Subcutaneous abdominal adipose tissue (tissue), 5 donors: ENCODE measurements around the gene DNAH12.
"Not testable (repeated sequence)": the region's sequence is repeated elsewhere in the genome, so short reads cannot be mapped to it uniquely, and the experiment has no call there.

Source experiments
- H3K27ac ChIP-seq: one replicate; pipeline ENCODE4 v1.7.0; 2013; ENCODE audit warnings: low read depth, mild to moderate bottlenecking, inconsistent platforms, low read length, moderate library complexity
- H3K27me3 ChIP-seq, 5 donors: one replicate each; pipeline ENCODE4 v1.7.0; 2013; ENCODE audit warnings: low read length in 5 of 5, inconsistent platforms in 1 of 5; ENCODE audit not compliant: control insufficient read depth in 5 of 5, insufficient read depth in 4 of 5
- H3K36me3 ChIP-seq, 5 donors: one replicate each; pipeline ENCODE4 v1.7.0; 2013; ENCODE audit warnings: low read length in 5 of 5; ENCODE audit not compliant: control insufficient read depth in 5 of 5, insufficient read depth in 5 of 5
- H3K4me1 ChIP-seq, 5 donors: one replicate each; pipeline ENCODE4 v1.7.0; 2013; ENCODE audit warnings: low read length in 5 of 5, mild to moderate bottlenecking in 3 of 5, moderate library complexity in 1 of 5; ENCODE audit not compliant: control insufficient read depth in 5 of 5, insufficient read depth in 5 of 5
- H3K4me3 ChIP-seq, 5 donors: one replicate each; pipeline ENCODE4 v1.7.0; 2013; ENCODE audit warnings: low read length in 5 of 5, low read depth in 1 of 5
- H3K9ac ChIP-seq, 5 donors: one replicate each; pipeline ENCODE4 v1.7.0; 2013; ENCODE audit warnings: low read length in 5 of 5, mild to moderate bottlenecking in 4 of 5, moderate library complexity in 3 of 5
- H3K9me3 ChIP-seq, 5 donors: one replicate each; pipeline ENCODE4 v1.7.0; 2013; ENCODE audit warnings: low read length in 5 of 5; ENCODE audit not compliant: control insufficient read depth in 5 of 5
- donor health status: healthy.
- donor health status: healthy.
- donor health status: healthy.
- donor health status: healthy.
- donor health status: healthy.

Gene DNAH12

DNA sequence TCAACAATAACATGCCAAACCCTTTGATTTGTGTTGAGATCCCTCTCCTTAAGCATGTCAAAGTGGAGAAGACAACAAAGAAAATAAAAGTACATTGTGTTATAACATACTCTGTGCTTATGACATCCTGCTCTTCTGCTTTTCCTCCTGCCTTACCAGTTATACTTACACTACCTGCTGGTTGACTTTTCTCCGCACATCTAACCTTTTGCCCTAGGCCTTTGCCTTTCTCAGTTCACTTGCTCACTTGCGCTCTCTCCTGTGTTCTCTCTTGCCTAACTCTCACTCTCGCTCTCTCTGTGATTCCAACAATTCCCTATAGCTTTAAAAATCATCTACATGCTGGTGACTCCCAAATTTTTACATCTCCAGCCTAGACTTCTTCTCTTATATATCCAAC, 5.7 kb downstream of the DNAH12 start:
- H3K36me3 ChIP-seq, result no peaks in the 10 kb centered on the region
- no peak overlapping the region for H3K4me3 ChIP-seq
- no peaks in the 10 kb centered on the region for H3K27me3 ChIP-seq
- no peaks in the 10 kb centered on the region for H3K9me3 ChIP-seq
- no peak overlapping the region for H3K27ac ChIP-seq
- H3K9ac ChIP-seq, result no peak overlapping the region
- no peaks in the 10 kb centered on the region for H3K4me1 ChIP-seq

DNA sequence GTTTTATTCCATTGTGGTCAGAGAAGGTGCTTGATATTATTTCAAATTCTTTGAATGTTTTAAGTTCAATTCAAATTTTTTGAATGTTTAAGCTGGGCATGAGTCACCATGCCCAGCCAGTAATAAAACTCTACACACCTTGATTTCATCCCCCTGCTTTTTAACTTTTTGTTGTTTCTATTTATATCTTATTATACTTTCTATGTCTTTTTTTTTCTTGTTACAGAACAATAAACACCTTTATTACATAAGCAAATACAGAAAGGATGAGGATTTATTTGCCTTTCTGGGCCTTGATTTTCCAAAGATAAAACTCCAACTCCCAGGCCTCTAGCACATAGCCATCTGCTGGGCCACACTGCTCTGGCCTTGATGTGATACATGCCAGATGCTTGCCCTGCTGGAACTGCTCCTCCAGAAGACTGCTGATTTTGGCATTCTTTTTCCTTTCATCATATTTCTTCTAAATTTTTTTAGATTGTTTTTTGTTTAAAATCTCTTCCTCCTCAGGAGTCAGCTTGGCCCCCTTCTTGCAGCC, 14.0 kb downstream of the DNAH12 start:
- H3K9me3 ChIP-seq, result no peaks in the 10 kb centered on the region
- H3K4me1 ChIP-seq, result no peaks in the 10 kb centered on the region
- no peaks in the 10 kb centered on the region for H3K36me3 ChIP-seq
- H3K27ac ChIP-seq, result no peak overlapping the region
- H3K9ac ChIP-seq, result no peak overlapping the region
- H3K4me3 ChIP-seq, result no peak overlapping the region
- H3K27me3 ChIP-seq, result no peaks in the 10 kb centered on the region

DNA sequence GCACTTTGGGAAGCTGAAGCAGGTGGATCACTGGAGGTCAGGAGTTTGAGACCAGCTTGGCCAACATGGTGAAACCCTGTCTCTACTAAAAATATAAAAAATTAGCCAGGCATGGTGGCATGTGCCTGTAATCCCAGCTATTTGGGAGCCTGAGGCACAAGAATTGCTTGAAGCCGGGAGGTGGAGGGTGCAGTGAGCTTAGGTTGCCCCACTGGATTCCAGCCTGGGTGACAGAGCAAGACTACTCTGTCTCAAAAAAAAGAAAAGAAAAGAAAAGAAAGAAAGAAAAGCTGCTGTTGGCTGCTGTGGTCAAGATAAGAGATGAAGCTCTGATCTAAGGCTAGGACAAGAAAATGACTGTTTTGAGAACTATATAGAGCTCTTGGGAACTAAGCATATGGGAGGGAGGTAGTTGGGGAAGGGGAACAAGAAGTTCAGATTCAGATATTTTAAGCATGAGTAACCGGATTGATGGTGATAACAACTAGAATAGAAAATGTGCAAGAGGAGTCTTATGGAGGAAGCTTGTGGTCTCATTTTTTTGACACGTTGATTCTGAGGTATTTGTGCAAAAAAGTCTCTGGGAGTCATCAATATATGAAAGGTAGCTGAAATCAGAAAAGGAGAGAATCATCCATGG, 25.7 kb downstream of the DNAH12 start:
- Histone ChIP-seq H3K4me1 (no peaks in the 10 kb centered on the region), H3K9ac (no peak overlapping the region)

DNA sequence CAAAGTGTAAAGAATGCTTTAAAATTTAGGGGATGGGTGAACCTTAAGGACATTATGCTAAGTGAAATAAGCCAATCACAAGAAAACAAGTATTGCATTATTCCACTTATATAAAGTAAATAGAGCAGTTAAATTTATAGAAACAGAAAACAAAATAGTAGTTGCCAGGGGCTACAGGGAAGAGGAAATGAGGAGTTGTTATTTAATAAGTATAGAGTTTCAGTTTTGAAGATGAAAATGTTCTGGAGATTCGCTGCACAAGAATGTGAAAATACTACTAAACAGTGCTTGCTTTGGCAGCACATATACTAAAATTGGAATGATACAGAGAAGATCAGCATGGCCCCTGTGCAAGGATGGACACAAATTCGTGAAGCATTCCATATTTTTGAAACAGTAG, 32.0 kb downstream of the DNAH12 start:
- H3K9me3 ChIP-seq, result no peaks in the 10 kb centered on the region
- no peak overlapping the region for H3K4me3 ChIP-seq
- H3K9ac ChIP-seq, result no peak overlapping the region

More for the DNA sequence above, 25.7 kb downstream of the DNAH12 start:
- H3K27ac ChIP-seq, result no peak overlapping the region
- H3K27me3 ChIP-seq, result peaks cover 0 to 2% (median 0%) of the 10 kb centered on the region in 5 donors
- no peak overlapping the region for H3K4me3 ChIP-seq
- H3K36me3 ChIP-seq, result no peaks in the 10 kb centered on the region
- H3K9me3 ChIP-seq, result peaks cover 0 to 3% (median 0%) of the 10 kb centered on the region in 5 donors

GRCh38 chr3:57505901-57506300, 38.2 kb downstream of the DNAH12 start:
- H3K4me3 ChIP-seq, result no peak overlapping the region

More for the DNA sequence above, 32.0 kb downstream of the DNAH12 start:
- Histone ChIP-seq H3K36me3 (no peaks in the 10 kb centered on the region), H3K4me1 (no peaks in the 10 kb centered on the region), H3K27me3 (no peaks in the 10 kb centered on the region), H3K27ac (no peak overlapping the region)

DNA sequence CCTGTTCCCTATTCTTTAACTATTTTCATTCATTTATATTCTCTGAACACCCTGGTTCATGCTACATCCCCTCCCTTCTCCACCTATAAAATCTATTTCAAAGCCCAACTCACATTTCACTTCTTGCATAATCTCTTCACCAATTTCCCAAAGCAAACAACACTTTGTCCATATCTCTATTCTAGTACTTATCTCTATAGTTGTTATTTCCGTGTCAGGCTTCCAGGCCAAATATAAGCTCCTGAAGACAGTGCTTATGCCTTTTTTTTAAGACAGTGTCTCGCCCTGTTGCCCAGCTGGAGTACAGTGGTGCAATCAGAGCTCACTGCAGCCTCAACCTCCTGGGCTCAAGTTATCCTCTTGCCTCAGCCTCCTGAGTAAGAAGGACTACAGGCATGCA, 43.6 kb downstream of the DNAH12 start:
- Histone ChIP-seq H3K9me3 (no peaks in the 10 kb centered on the region), H3K27me3 (no peaks in the 10 kb centered on the region), H3K36me3 (no peaks in the 10 kb centered on the region), H3K27ac (no peak overlapping the region), H3K4me3 (no peak overlapping the region), H3K4me1 (no peaks in the 10 kb centered on the region), H3K9ac (no peak overlapping the region)

More at GRCh38 chr3:57505901-57506300, 38.2 kb downstream of the DNAH12 start:
- no peak overlapping the region for H3K9ac ChIP-seq
- no peaks in the 10 kb centered on the region for H3K4me1 ChIP-seq
- no peak overlapping the region for H3K27ac ChIP-seq
- H3K9me3 ChIP-seq, result no peaks in the 10 kb centered on the region
- no peaks in the 10 kb centered on the region for H3K36me3 ChIP-seq
- no peaks in the 10 kb centered on the region for H3K27me3 ChIP-seq

DNA sequence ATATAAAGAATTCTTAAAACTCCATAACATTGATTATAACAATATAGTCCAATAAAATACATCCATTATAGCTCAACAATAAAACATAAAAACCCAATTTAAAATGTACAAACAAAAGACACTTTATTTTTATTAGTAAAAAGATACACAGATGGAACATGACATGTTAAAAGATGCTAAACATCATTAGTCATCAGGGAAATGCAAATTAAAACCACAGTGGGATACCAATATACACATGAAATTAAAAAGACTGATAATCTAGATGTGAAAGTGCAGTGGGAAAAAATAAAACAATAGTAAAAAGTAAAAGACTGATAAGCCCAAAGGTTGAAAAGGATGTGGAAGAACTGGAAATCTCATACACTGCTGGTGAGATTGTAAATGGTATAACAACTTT, 46.2 kb downstream of the DNAH12 start:
- no peaks in the 10 kb centered on the region for H3K36me3 ChIP-seq
- no peak overlapping the region for H3K4me3 ChIP-seq

GRCh38 chr3:57484563-57484962, 59.6 kb downstream of the DNAH12 start:
- Histone ChIP-seq H3K9ac (no peak overlapping the region), H3K9me3 (no peaks in the 10 kb centered on the region)

More for the DNA sequence above, 46.2 kb downstream of the DNAH12 start:
- no peaks in the 10 kb centered on the region for H3K4me1 ChIP-seq
- H3K27me3 ChIP-seq, result no peaks in the 10 kb centered on the region
- H3K27ac ChIP-seq, result no peak overlapping the region
- no peaks in the 10 kb centered on the region for H3K9me3 ChIP-seq
- H3K9ac ChIP-seq, result no peak overlapping the region

DNA sequence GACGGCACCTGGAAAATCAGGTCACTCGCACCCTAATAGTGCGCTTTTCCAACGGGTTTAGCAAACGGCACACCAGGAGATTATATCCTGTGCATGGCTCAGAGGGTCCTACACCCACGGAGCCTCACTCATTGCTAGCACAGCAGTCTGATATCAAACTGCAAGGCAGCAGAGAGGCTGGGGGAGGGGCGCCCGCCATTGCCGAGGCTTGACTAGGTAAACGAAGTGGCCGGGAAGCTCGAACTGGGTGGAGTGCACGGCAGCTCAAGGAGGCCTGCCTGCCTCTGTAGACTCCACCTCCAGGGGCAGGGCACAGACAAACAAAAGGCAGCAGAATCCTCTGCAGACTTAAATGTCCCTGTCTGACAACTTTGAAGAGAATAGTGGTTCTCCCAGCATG, 67.0 kb downstream of the DNAH12 start:
- not testable (repeated sequence) for H3K9me3 ChIP-seq, H3K27ac ChIP-seq, H3K9ac ChIP-seq, H3K36me3 ChIP-seq, H3K4me1 ChIP-seq, H3K4me3 ChIP-seq, H3K27me3 ChIP-seq

More at GRCh38 chr3:57484563-57484962, 59.6 kb downstream of the DNAH12 start:
- H3K27ac ChIP-seq, result no peak overlapping the region
- H3K36me3 ChIP-seq, result no peaks in the 10 kb centered on the region
- H3K4me1 ChIP-seq, result no peaks in the 10 kb centered on the region
- no peak overlapping the region for H3K4me3 ChIP-seq
- no peaks in the 10 kb centered on the region for H3K27me3 ChIP-seq

DNA sequence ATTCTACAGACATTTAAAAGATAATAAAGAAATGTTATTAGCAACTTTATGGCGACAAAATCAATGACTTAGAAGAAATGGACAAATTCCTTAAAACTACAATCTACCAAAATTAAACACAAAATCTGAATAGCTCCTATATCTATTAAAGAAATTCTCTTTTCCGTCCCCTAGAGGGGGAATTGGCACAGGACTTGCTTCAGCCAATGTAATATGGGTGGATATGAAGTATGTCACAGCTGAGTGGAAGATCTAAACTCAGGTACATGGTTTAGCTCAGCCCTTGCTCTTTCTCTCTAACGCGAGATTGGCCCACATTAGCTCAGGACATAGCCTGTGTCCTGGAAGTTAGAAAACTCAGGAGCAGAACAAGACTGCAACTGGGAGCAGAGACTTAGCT, 79.3 kb downstream of the DNAH12 start:
- no peak overlapping the region for H3K27ac ChIP-seq
- H3K27me3 ChIP-seq, result no peaks in the 10 kb centered on the region

More for the DNA sequence above, 79.3 kb downstream of the DNAH12 start:
- Histone ChIP-seq H3K9me3 (no peaks in the 10 kb centered on the region), H3K4me1 (no peaks in the 10 kb centered on the region), H3K4me3 (no peak overlapping the region), H3K9ac (no peak overlapping the region), H3K36me3 (no peaks in the 10 kb centered on the region)
